Measurements from ENCODE around the gene SLC38A2.
"Not testable (repeated sequence)": the region's sequence is repeated elsewhere in the genome, so short reads cannot be mapped to it uniquely, and the experiment has no call there.

The SLC38A2 gene

GRCh38 chr12:46361667-46362034 is 10.9 kb downstream of the SLC38A2 start:
- no peak for DNase-seq (ENCODE audit: low read depth in 2 of 2)

DNA sequence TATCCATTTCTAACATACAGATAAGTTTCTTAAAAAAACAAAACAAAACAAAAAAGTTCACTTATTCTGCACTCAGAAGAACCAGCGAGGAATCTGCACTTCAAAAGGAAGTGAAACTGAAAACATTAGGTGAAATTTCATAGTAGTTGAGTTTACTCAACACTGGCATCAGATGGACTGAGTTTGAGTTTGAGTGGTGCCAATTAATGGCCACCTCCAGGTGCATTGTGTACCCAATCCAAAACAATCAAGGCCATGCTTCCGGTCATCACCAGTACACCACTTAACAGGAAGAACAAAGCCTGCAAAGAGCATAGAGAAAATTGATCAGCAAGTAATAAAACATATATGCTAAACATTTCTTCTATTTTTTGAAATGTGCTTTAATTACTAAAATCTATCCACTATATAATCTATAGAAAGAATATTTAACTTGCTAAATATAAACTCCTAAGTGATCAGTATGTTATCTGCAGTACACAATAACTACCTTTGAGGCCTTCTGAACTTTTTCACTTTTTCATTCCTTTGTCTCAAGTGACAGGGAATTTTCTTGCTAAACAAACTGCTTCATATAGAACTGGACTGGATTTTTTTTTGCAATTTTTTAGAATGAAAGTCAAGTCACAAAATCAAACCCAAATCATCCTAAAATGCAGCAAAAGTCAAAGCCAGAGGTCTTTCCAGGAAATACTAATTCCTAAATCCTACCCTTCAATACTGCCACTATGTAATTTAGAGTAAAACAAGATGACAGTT is 11.5 kb downstream of the SLC38A2 start:
- no peak for DNase-seq (ENCODE audit: low read depth in 2 of 2)

DNA sequence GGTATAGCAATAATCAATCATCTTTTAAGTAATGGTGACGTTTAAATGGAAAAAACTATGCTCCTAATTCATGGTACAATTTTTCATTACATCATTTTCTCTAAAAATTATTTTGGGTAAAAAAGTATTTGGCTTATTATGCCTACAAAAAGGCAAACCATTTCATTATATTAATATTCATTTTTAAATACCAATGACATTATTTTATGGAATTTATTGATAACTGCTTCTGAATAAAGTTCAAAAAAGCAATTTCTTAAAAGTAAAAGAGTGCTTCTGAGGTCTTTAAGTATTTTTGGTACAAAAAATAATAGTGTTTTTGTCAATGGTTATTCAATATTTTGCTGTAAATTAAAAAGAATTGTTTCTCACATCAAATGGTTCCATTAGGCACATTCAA is 12.2 kb downstream of the SLC38A2 start:
- DNase-seq (ENCODE audit: low read depth in 2 of 2): no peak

DNA sequence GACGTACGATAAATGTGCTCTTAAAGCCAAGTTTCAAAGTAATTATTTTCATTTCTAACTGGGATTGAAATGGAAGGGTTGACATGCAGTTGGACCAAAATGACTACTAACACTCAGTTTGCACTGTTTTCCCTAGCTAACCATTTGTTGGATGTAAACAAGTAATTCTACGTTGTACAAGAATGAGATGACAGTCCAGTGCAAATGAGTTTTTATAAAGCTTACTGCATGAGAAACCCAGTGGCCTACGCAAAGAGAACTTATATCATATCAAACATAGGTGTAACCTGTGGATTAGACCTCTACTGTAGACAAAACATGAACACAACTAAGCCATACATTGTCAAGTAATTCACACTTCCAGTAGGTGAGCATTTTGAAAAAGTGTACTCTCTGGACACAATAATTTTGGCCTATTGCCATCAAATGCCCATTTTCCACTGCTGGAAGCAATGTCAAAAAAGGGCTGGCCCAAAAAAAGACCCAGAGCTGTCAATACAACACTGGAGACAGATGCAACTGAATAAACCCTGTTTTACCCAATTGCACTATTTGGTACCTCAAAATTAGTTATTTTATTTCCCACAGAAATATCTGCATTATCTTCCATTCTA is 12.8 kb downstream of the SLC38A2 start:
- DNase-seq (ENCODE audit: low read depth in 2 of 2): no peak

GRCh38 chr12:46358791-46359666 is 13.5 kb downstream of the SLC38A2 start:
- DNase-seq (ENCODE audit: low read depth in 2 of 2): no peak

DNA sequence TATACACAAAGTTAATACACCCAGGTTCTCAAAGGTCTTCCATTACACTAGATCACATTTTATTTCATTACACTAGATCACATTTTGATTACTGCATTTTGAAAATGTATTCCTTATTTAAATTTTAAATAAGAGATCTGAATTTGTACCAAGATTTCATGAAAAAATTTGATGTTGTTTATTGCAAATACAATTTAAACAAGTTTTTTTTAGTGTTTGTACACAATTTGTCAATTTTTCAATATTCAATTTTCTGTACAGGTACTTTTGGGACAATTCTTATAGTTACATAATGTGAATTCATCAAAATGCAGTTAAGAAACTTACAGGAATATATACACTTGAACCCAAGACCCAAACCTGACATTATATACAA is 14.3 kb downstream of the SLC38A2 start:
- DNase-seq (ENCODE audit: low read depth in 2 of 2): no peak

DNA sequence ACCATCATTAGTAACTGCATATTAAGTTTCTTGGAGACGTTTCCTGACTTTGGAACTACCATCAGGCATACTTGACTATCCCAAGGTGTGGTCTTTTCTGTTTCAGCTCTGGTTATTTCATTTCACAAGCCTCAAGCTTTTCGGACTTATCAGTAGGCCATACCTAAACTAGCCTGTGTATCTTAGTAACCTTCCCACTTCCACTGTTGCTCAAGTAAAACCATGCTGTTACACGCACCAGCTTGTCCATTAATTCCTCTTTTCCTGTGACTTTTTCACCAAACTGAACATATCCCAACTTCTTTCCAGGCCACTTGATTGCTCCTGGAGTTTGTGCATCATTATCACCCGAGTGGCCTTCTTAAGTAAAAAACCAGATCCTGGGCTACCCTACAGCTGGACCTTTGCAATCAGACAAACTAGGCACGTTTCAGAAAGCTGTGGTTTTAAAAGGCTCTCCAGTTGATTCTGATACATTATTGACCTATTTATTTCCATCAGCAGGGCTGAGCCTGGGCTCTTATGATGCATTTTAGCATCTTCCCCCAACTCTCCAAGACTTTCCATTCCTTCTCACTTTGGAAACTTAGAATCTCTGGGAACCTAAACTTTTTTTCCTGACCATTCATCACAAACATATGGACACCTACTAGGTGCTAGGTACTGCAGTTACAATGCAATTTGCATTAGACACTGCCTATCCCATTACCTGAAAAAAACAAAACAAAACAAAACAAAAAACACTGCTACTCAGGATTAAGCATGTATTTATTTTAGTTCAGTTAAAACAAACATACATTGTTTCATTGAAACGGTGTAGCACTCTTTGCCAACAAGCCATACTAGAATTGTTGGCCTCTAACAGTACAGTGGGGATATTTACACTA is 14.9 kb downstream of the SLC38A2 start:
- DNase-seq (ENCODE audit: low read depth in 2 of 2): peak; percentile 74 to 77

GRCh38 chr12:46356655-46357437 is 15.7 kb downstream of the SLC38A2 start:
- no peak for DNase-seq (ENCODE audit: low read depth in 2 of 2)

DNA sequence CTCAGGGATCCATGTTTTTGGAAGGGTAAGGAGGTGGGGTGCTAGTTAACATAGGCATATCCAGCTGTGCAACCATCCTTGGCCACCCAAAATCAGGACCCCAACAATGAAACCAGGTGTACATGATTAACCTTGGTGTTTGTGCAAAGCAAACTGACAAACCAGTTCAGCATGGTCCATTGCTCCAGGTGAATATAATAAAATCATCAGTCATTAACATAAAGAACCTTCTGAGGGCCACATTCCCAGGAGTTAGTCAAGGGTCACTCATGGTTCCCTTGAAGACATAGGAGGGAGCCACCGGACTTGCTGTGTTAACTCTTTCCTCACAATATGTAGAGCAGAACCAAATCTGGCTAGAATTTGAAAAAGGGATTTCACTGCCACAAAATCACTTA is 17.8 kb downstream of the SLC38A2 start:
- DNase-seq (ENCODE audit: low read depth in 2 of 2): no peak

- DNase-seq (ENCODE audit: low read depth in 2 of 2): no peak
These were observed 18.3 kb downstream of the SLC38A2 start for GRCh38 chr12:46354111-46354801.

DNA sequence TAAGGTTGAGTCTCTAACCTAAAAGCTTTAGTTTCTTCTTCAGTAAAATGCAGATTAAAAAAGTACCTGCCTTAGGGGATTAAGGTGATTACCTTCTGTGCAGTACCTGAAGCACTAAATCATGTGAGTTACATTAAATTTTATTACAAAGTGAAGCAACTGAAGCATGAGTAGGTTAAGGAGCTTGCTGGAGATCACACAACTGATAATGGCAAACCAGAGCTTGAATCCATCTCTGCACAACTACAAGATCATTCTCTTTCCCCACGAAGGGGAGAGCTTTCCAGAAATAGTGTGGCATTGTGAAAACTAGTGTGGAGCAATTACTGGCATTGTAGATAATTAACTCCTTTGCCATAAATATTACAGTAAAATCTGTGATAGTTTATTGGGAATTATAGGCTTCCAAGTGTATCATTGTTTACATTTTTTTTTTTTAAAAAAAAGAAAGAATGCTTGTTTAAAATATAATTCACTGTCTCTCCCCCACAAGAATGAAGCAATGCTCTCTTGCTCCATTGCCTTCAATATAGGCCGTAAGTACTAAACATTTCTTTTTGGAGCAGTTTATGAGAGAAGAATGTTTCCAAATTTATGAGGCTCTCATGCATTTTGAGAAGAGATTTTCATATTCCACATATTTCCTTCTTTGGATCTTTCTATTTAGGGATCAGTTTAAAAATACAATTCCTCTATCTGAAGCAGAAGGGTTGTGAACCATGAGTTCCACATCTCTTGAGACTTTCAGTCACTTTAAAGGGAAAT is 20.5 kb downstream of the SLC38A2 start:
- peak in 1 of 2 experiments; percentile 37 for DNase-seq (ENCODE audit: low read depth in 2 of 2)

DNA sequence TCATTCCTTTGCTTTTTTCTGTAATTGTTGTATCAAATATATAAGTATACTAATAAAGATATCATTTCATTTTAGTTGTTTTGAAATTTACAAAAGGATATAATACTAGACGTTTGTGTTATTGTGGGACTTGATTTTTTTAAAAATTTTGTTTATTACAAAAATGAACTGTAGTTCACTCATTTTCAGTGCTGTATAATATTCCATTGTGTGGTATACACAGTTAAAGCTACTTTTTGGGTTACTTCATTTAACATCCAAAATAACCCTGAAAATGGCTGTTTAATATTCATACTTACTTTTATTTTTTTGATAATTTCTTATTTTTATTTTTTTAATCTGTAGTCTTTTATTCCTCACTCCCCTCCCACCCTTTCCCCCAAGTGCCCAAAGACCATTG is 21.4 kb downstream of the SLC38A2 start:
- no peak for DNase-seq (ENCODE audit: low read depth in 2 of 2)

DNA sequence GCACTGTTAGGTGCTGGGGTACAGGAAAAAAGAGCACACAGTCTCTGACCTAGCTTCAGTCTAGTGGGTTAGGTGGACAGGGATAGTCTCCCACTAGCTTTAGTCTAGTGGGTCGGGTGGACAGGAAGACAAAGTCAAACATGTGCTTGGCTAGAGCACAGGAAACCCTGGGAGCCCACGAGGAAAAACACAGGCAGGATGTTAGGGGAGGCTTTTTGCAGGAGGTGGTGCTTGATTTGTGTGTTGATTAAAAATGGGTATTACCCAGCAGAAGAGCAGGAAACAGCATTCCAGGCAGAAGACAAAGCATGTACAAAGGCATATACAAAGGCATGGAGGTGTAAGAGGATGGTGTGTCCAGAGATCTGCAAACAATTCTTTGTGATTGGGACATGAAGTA is 23.3 kb downstream of the SLC38A2 start:
- no peak for DNase-seq (ENCODE audit: low read depth in 2 of 2)

- DNase-seq (ENCODE audit: low read depth in 2 of 2): no peak
These were observed 29.3 kb downstream of the SLC38A2 start for GRCh38 chr12:46343118-46343852.

- DNase-seq (ENCODE audit: low read depth in 2 of 2): no peak
These were observed 30.0 kb downstream of the SLC38A2 start for GRCh38 chr12:46342562-46343033.

DNA sequence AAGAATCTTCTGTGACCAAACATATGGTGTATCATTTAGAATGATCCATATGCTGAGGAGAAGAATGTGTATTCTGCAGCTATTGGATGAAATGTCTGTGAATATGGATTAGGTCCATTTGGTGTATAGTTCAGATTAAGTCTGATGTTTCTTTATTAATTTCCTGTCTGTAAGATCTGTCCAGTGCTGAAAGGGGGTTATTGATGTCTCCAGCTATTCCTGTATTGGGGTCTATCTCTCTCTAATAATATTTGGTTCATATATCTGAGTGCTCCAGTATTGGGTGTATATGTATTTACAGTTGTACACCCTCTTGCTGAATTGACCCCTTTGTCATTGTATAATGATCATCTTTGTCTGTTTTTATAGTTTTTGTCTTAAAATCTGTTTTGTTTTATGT is 33.5 kb downstream of the SLC38A2 start:
- DNase-seq (ENCODE audit: low read depth in 2 of 2): no peak

GRCh38 chr12:46332260-46332659 is 40.3 kb downstream of the SLC38A2 start:
- peak in 1 of 2 experiments; percentile 28 for DNase-seq (ENCODE audit: low read depth in 2 of 2)

GRCh38 chr12:46325075-46325474 is 47.5 kb downstream of the SLC38A2 start:
- DNase-seq (ENCODE audit: low read depth in 2 of 2): not testable (repeated sequence)

- no peak for DNase-seq (ENCODE audit: low read depth in 2 of 2)
These were observed 51.8 kb downstream of the SLC38A2 start for GRCh38 chr12:46320731-46321130.
